Body of pancreas (tissue), 4 donors: ENCODE data around the gene S100A1. TPM values are rescaled to one million over a fixed set of nuclear protein-coding genes. Genes with fewer than 3 reads are reported as not detected.
A peak's percentile ranks its signal among the peaks of the same experiment; 100 is the strongest.
"Not testable (repeated sequence)": the region's sequence is repeated elsewhere in the genome, so short reads cannot be mapped to it uniquely, and the experiment has no call there.

ENCODE experiments used
- ATAC-seq: fragments of 150-250 bp; one replicate; pipeline ENCODE4 v1.9.1; 2016
- DNase-seq, 4 donors: peaks; one replicate each; pipeline ENCODE4 v3.0.0-alpha.2; 2019
- H3K27ac ChIP-seq, 4 donors: fragments of 200-600 bp; sonication (generic); 1 replicate in 3 of 4; 2 replicates in 1 of 4; pipeline versions ENCODE4 v1.5.1 to v1.6.1; 2016 to 2019; ENCODE audit warnings: mild to moderate bottlenecking in 1 of 4, mixed read lengths in 1 of 4, moderate library complexity in 1 of 4
- H3K27me3 ChIP-seq, 2 donors: fragments of 200-600 bp; sonication (generic); one replicate each; pipeline ENCODE4 v1.6.0; 2016; ENCODE audit warnings: mild to moderate bottlenecking in 1 of 2
- H3K36me3 ChIP-seq, 2 donors: fragments of 200-600 bp; sonication (generic); replicated peaks in 1 of 2; 2 replicates each; pipeline ENCODE4 v1.5.1; 2016; ENCODE audit warnings: low read depth in 2 of 2; ENCODE audit not compliant: insufficient read depth in 1 of 2
- H3K4me1 ChIP-seq: fragments of 200-600 bp; sonication (generic); one replicate; pipeline ENCODE4 v1.6.0; 2016
- H3K4me3 ChIP-seq, 2 donors: fragments of 200-600 bp; sonication (generic); 1 replicate in 1 of 2; 2 replicates in 1 of 2; pipeline ENCODE4 v1.5.1; 2016 to 2019
- H3K9me3 ChIP-seq, 3 donors: fragments of 200-600 bp; sonication (generic); 1 replicate in 2 of 3; 2 replicates in 1 of 3; pipeline ENCODE4 v1.5.1; 2016
- POLR2A ChIP-seq, 3 donors: fragments of 450-650 bp; IDR thresholded peaks; one replicate each; pipeline ENCODE4 v1.6.1; 2016; ENCODE audit warnings: antibody characterized with exemption in 3 of 3, mild to moderate bottlenecking in 2 of 3
- WGBS, 2 donors: methylation state at CpG; one replicate each; pipeline ENCODE4 v1.1.5; 2017; 5-methylcytosine and 5-hydroxymethylcytosine counted together
- intact Hi-C: fragments of 100-400 bp; cut with DNase I; formaldehyde crosslinking; loops from one replicate; pipeline ENCODE4 v1.15.1; 2023
- total RNA-seq, 2 donors: library from RNA; depleted of rRNA; stranded (reverse); fragments of >200 nt; gene quantifications; one replicate each; pipeline ENCODE4 v1.1.0, GENCODE V29; 2016
- TF ChIP-seq, protein P1 (sequence below), 7 experiments: fragments of 450-650 bp in 4 of 7; fragments of 200-600 bp in 3 of 7; sonication (generic) in 3 of 7; IDR thresholded peaks; one replicate each; pipeline ENCODE4 v1.5.1; 2016 to 2019; ENCODE audit warnings: antibody characterized with exemption in 7 of 7

S100A1 gene
- total RNA-seq = 10 to 100 TPM in 1 of 2 donors, 1 to 10 TPM in 1; 7.3 to 57.0 TPM

- intact Hi-C loops = no loop called here
- peak in 3 of 4 donors; percentile 43 to 50 (median 46) for DNase-seq
- peak within 1 kb of the TSS in 1 of 2 donors; percentile 24 for H3K4me3 ChIP-seq
- TF ChIP-seq POLR2A (IDR thresholded peaks at IDR 0.05) = no peak
- TF ChIP-seq, protein P1, sequence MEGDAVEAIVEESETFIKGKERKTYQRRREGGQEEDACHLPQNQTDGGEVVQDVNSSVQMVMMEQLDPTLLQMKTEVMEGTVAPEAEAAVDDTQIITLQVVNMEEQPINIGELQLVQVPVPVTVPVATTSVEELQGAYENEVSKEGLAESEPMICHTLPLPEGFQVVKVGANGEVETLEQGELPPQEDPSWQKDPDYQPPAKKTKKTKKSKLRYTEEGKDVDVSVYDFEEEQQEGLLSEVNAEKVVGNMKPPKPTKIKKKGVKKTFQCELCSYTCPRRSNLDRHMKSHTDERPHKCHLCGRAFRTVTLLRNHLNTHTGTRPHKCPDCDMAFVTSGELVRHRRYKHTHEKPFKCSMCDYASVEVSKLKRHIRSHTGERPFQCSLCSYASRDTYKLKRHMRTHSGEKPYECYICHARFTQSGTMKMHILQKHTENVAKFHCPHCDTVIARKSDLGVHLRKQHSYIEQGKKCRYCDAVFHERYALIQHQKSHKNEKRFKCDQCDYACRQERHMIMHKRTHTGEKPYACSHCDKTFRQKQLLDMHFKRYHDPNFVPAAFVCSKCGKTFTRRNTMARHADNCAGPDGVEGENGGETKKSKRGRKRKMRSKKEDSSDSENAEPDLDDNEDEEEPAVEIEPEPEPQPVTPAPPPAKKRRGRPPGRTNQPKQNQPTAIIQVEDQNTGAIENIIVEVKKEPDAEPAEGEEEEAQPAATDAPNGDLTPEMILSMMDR (IDR thresholded peaks at IDR 0.05) = peak in 1 of 7 experiments; percentile 37
- H3K4me1 ChIP-seq = peaks cover 27% of the 10 kb centered on the region
- 52 to 56% methylated on average over 9 to 10 of the region's 10 CpGs for WGBS, 2 donors
- H3K9me3 ChIP-seq = no peaks in the 10 kb centered on the region
- no peak for ATAC-seq
- H3K27ac ChIP-seq = peak within 1 kb of the TSS; percentile 71 to 87 (median 80)
- no peaks in the 10 kb centered on the region for H3K36me3 ChIP-seq
- H3K27me3 ChIP-seq = no peaks in the 10 kb centered on the region
Measured at GRCh38 chr1:153627715-153628626, at the start of gene S100A1. Gene S100A1 (plus strand): TSS chr1:153628434. CDS start chr1:153630522, 2,088 bp downstream.

GRCh38 chr1:153578490-153578889 lies 49.7 kb upstream of the S100A1 start:
- DNase-seq (no peak), ATAC-seq (no peak)
- Histone ChIP-seq H3K27ac (no peak overlapping the region), H3K9me3 (no peaks in the 10 kb centered on the region), H3K36me3 (no peaks in the 10 kb centered on the region), H3K4me3 (no peak overlapping the region), H3K4me1 (no peaks in the 10 kb centered on the region), H3K27me3 (no peaks in the 10 kb centered on the region)
- TF ChIP-seq, protein P1 (IDR thresholded peaks at IDR 0.05) = no peak
- TF ChIP-seq POLR2A (IDR thresholded peaks at IDR 0.05) = no peak
- intact Hi-C loops = loop anchor here (5.0 kb wide), 1 partner anchor 34 kb away; the partner anchor contains the start of gene S100A16

DNA sequence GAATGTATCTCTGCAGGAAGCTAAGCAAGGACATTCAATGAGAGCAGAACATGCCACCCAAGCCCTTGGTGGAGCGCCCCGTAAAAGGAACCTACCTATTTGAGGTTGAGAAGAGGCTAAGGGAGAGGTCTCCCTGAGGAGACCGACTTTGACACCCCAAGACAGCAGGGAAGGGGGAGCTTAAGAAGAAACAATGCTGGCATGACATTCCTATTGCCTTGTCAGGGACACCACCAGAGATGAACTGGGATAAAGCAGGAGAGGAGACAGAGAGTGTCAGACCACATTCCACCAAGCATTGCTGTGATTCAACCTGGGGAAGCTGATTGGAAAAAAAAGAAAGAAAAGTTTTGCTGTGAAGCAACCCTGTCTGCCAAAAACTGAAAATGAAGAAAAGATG lies 49.3 kb upstream of the S100A1 start:
- WGBS, 2 donors = 50 to 79% methylated on average over 1 to 3 of the region's 3 CpGs
- Histone ChIP-seq H3K36me3 (no peaks in the 10 kb centered on the region), H3K4me1 (no peaks in the 10 kb centered on the region), H3K27ac (no peak overlapping the region), H3K4me3 (no peak overlapping the region), H3K9me3 (no peaks in the 10 kb centered on the region), H3K27me3 (no peaks in the 10 kb centered on the region)
- ATAC-seq (no peak), DNase-seq (no peak)
- no peak for TF ChIP-seq POLR2A (IDR thresholded peaks at IDR 0.05)
- TF ChIP-seq, protein P1 (IDR thresholded peaks at IDR 0.05) = no peak
- intact Hi-C loops = loop anchor here (5.0 kb wide), 1 partner anchor 33 kb away; the partner anchor contains the start of gene S100A16

- intact Hi-C loops, H3K36me3 ChIP-seq, DNase-seq, H3K4me3 ChIP-seq, H3K9me3 ChIP-seq, H3K4me1 ChIP-seq, H3K27me3 ChIP-seq, H3K27ac ChIP-seq, ATAC-seq: not testable (repeated sequence)
- 87% methylated on average over 13 of the region's 34 CpGs; no CpG with 5 or more reads in 1 of the 2 donors for WGBS, 2 donors
Measured at GRCh38 chr1:153582836-153583235, 45.4 kb upstream of the S100A1 start.

- H3K4me1 ChIP-seq, ATAC-seq, H3K9me3 ChIP-seq, intact Hi-C loops, H3K27me3 ChIP-seq, DNase-seq, H3K27ac ChIP-seq, H3K4me3 ChIP-seq, H3K36me3 ChIP-seq: not testable (repeated sequence)
- WGBS, 2 donors = 68 to 88% methylated on average over 2 to 3 of the region's 3 CpGs
Measured at GRCh38 chr1:153583514-153583913, 44.7 kb upstream of the S100A1 start.
